ENCODE measurements around the gene GNS. TPM values are rescaled to one million over a fixed set of nuclear protein-coding genes. Genes with fewer than 3 reads are reported as not detected.
"Not testable (repeated sequence)": the region's sequence is repeated elsewhere in the genome, so short reads cannot be mapped to it uniquely, and the experiment has no call there.

Gene GNS
- polyA plus RNA-seq, 10 donors: 59.9 to 82.5 (median 77.0) TPM

GRCh38 chr12:64699504-64700115 lies 59.6 kb downstream of the GNS start:
- DNase-seq: no peak

- no peak for DNase-seq
Observed at GRCh38 chr12:64696080-64696741, 63.0 kb downstream of the GNS start.

DNA sequence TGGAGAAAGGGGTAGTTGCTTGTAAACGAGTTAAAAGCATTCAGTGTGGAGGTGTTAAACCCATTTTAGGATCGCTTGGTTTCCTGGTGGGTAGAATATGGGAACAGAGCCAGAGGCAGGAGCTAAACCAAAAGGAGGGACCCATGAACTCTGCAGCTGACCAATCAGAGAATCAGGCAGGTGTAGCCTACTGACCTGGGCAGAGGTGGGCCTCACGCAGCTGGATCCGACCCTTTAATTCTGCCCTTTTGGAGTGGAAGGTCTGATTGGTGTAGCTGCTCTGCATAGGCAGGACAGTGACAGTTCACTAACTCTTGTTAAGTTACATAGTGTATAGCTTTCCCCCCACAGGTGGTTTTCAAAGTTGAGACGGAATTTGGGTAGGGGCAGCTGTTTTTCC lies 63.7 kb downstream of the GNS start:
- DNase-seq: no peak

DNA sequence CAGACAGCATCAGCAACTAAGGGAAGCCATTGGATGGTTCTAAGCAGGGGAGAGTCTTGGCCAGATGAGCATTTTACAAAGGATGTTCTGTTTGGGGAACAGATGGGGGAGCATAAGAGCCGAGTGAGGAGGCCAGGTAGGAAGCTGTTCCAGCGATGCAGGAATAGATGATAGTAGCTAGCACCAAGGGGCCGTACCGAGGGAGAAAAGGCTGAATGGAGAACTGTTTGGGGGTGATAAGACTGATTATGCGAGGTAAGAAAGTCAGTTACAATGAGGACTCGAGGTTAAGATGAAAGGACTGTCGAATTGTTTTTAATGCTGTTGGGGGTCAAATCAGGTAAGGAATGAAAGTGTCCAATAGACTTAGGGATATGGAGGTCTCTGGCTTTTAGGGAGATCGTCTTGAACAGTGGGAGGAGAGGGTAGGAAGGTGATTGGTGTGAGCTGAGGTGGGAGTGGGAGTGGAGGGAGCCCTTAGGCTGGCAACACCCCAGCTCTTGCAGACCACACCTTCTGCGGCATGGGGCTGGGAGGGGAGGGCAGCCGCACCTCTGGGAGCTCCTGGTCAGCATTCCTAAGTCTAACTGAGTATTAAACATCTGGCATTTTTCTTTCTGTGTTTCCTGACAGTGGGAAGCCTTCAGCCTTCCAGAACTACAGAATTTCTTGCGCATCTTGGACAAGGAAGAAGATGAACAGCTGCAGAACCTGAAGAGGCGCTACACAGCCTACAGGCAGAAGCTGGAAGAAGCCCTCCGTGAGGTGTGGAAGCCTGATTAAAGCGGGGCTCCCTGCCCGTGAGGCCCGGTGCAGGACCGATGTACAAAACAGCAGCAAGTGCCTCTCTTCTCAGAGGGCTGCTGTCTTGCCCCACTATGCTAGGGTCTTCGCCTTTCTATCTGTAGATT lies 64.8 kb downstream of the GNS start:
- peak in 1 of 3 donors; percentile 64 for DNase-seq

DNA sequence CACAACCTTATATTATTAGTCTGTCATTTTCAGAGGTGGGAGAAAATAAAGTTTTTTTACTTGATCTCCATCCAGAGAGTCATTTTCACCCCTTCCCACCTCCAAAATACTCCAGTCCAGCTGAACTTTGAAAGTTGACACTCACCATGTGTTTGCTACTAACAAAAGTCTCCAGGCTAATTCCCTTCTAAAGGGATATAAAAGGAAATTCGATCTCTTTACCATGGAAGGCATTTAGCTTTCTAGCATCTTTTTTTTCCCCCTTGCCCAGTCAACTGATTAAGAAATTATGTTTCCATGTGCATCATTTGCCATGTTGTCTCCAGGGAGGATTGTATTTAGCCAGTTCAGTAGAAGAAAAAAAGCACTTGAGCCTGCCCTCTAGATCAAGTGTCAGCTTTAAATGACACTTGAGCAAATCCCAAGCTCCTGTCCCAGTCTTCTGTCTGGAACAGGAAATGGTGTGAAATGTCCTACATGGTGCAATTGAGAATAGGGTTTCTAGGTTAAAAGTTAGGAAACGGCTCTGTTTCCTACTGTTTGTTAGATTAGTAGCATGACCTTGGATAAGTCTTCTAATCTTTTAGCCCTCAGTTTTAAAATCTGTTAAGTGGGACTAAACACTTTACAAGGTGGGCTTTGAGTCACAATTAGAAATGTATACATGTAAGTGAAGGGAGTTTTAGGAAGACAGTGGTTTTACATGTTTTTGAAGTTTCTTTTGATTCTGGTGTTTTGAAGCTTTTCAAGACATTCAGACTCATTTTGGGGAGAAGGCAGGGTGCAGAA lies 67.2 kb downstream of the GNS start:
- peak in 1 of 3 donors; percentile 49 for DNase-seq

- DNase-seq: no peak
Observed at GRCh38 chr12:64691227-64691794, 67.9 kb downstream of the GNS start.

- DNase-seq: not testable (repeated sequence)
Observed at GRCh38 chr12:64690236-64690635, 69.0 kb downstream of the GNS start.

GRCh38 chr12:64688715-64689114 lies 70.5 kb downstream of the GNS start:
- DNase-seq: no peak

- peak in 1 of 3 donors; percentile 65 for DNase-seq
Observed at GRCh38 chr12:64688219-64688618, 71.0 kb downstream of the GNS start.

DNA sequence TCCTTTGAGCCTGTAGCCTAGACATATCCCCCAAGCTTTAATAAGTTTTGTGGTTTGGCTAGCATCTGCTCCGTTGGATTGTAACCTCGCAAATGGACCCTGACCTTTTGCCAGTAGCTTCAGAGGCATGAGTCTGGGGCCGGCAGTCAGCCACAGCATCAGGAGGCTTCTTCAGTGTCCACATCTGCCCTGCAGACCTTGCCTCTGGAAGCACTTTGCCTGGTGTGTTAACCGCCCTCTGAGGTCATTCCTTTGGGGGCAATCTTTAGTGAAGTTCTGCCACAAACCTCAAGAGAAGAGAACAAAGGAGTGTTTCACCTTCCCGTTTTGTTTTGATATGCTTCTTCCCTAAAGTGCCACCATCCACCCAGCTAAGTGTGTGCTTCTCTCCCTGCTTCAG lies 71.4 kb downstream of the GNS start:
- DNase-seq: peak in 1 of 3 donors; percentile 61

- DNase-seq: no peak
Observed at GRCh38 chr12:64685605-64686004, 73.6 kb downstream of the GNS start.

DNA sequence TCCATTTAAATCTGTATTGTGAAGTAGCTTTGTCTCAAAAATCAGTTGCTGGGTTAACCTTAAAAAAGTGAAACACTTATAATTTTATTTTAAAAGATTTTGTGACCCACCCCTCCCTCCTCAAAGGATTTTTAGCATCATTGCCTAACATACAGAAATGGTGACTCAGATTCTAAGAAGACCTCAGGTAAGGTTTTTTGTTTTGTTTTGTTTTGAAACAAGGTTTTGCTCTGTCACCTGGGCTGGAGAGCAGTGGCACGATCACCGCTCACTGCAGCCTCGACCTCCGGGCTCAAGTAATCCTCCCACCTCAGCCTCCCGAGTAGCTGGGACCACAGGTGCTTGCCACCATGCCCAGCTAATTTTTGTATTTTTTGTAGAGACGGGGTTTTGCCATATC lies 74.2 kb downstream of the GNS start:
- no peak for DNase-seq

DNA sequence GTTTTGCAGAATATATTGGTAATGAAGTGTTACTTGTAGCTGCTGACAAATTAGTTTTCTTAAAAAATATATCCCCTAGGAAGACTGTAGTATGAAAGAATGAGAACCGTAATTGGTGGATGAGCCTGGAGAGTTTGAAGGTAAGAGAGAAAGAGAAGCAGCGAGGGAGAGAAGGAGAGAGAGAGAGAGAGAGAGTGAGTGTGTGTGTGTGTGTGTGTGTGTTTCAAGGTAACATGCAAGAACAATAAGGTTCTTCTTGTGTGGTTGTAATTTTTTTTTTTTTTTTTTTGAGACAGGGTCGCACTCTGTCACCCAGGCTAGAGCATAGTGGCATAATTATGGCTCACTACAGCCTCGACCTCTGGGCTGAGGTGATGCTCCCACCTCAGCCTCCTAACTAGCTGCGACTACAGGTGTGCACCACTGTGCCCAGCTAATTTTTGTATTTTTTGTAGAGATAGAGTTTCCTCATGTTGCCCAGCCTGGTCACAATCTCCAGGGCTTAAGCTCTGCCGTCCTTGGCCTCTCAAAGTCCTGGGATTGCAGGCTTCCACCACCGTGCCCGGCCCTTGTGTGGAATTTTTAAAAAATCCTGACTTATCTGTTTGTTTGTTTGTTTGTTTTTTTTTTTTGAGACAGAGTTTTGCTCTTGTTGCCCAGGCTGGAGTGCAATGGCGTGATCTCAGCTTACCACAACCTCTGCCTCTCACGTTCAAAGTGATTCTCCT lies 75.2 kb downstream of the GNS start:
- no peak for DNase-seq

GRCh38 chr12:64682572-64683277 lies 76.5 kb downstream of the GNS start:
- no peak for DNase-seq

- no peak for DNase-seq
Observed at GRCh38 chr12:64681200-64682052, 77.8 kb downstream of the GNS start.

DNA sequence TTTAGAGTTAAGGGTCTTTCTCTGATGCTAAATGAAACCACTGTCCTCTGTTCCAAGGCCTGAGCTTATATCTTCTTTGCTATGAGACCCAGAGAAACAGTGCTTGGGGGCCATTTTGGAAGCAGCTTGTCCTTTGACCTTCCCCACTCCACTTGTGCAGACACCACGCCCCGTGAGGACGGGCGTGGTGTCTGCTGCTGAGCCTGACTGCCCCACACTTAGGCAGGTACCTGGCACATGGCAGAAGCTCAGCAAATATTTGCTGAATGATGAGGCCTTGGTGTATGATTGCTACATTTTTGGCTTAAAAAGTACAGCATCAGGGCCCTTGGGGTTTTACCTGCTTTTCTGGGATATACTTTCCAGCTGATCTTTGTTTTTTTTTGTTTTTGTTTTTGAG lies 79.0 kb downstream of the GNS start:
- DNase-seq: no peak

DNA sequence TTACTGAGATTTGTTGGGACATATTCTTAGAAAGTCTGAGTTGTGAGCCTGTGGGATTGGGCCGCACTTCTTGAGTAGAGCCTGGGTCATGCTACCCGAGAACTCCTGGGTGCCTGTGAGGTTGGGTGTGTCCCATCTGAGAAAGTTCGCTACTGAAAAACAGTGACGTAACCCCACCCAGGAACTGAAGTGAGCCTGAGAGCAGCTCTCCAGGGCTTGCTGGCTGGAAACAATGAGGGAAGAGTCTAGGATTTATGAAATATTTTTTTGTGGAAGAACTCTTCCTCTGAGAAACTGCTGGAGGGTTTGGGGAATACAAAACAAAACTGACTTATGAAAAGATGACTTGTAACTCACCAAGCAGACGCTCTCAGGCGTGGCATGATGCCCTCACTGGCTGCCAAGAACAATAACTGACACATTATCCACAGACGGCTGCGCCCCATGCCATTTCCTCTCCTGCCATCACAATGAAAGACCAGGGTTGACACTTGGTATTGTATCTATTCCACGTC lies 79.7 kb downstream of the GNS start:
- DNase-seq: peak in 1 of 3 donors; percentile 66

DNA sequence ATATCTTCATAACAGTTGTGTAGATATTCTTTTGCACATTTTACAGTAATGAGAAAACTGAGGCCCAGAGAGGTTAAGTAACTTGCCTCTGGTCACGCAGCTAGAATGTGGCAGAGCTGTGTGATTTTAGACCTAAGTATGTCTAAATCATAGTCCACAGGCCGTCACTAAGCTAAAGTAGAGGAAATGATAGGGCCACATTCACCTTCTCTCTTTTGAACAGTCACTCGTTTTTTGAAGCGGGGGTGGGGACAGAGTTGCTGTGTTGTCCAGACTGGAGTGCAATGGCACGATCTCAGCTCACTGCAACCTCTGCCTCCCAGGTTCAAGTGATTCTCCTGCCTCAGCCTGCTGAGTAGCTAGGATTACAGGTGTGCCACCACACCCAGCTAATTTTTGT lies 80.4 kb downstream of the GNS start:
- DNase-seq: no peak

DNA sequence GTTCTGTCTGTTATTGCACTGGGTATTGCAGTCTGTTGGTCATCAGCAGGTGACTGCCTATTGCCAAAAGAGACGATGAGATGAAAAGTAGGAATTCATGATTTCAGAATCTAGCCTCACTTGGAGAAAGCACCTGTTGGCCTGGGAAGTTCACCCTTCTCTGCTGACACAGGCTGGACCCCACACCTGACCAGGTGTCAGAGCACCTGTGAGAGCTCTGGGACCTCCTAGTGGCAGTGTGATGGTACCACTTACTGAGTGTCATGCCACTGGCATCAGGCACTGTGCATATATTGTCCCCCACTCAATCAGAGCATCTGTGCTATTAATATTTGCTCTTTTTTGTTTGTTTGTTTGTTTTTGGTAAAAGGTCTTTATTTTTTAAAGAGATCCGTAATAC lies 81.0 kb downstream of the GNS start:
- DNase-seq: no peak
